GM12892 (cell line): ENCODE results near the gene NACC1.
"Not testable (repeated sequence)": the region's sequence is repeated elsewhere in the genome, so short reads cannot be mapped to it uniquely, and the experiment has no call there.

Experiments used
- DNase-seq: peaks from one replicate; pipeline ENCODE4 v3.0.0; 2011; ENCODE audit not compliant: insufficient read length
- FAIRE-seq: peaks from 2 replicates; lab custom pipeline; 2011; peaks lifted over from hg19 to GRCh38; lab: Jason Lieb, UNC
- POLR2A ChIP-seq: IDR thresholded peaks from 2 replicates; pipeline ENCODE4 v1.6.1; 2011; ENCODE audit warnings: low read depth, low read length, control low read depth
- POLR2AphosphoS5 ChIP-seq: IDR thresholded peaks from 2 replicates; pipeline ENCODE4 v1.6.1; 2011; ENCODE audit warnings: low read depth, low read length, control low read depth
- TAF1 ChIP-seq: IDR thresholded peaks from 2 replicates; pipeline ENCODE4 v1.6.1; 2011; ENCODE audit warnings: low read depth, mild to moderate bottlenecking, control low read depth, low read length, borderline replicate concordance

The NACC1 gene

DNA sequence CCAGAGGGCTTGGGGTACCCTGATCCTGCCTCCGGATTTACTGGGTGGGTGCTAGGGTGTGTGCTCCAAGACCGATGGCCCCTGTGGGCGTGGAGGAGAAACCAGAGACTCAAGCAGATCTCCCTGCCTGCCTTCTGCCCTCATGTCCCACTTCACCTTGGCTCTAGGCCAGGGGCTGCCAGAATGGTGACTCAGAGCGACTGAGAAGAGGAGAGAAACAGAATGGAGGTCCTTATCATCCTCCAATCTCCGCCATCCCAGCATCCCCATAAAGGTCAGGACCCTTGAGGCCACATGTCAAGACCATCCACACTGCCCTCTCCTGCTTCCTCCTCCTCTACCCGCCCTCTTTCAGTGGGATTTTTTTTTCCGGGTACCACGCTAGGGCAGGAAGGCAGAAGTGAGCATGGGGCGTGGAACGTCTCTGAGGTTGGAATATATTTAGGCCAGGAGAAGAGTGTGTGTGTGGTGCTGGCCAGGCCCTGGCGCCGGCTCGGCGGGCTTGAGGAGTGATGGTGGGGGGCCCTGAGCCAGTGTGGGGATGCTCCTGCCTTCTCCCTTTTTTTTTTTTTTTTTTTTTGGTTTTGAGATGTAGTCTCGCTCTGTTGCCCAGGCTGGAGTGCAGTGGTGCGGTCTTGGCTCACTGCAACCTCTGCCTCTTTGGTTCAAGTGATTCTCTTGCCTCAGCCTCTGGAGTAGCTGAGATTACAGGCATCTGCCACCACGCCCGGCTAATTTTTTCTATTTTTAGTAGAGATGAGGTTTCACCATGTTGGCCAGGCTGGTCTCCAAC, 54.5 kb downstream of the NACC1 start:
- no peak for DNase-seq
- no peak for FAIRE-seq
- TF ChIP-seq TAF1 = no peak
- no peak for TF ChIP-seq POLR2A
- TF ChIP-seq POLR2AphosphoS5 = no peak

DNA sequence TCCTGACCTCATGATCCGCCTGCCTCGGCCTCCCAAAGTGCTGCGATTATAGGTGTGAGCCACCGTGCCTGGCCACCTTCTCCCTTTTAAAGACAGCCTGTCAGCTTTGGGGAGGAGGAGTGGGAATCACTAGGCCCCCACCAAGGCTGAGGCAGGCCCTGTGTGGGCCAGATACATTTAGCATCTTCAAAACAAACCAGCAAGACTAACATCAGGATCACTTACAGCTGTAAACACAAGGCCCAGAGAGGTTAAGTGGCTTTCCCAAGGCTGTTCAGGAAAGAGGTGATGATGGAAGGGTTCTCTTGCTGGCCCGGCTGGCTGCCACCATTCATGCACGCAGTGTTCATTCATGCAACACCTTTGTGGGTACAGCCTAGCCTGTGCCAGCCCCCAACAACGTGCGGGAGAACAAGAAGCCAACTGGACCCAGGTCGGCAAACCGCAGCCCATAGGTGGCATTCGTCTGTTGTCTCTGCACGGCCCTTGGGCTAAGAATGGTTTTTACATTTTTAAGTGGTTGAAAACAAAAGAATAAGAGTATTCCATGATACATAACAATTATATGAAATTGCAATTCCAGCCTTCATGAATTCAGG, 55.2 kb downstream of the NACC1 start:
- FAIRE-seq = no peak

DNA sequence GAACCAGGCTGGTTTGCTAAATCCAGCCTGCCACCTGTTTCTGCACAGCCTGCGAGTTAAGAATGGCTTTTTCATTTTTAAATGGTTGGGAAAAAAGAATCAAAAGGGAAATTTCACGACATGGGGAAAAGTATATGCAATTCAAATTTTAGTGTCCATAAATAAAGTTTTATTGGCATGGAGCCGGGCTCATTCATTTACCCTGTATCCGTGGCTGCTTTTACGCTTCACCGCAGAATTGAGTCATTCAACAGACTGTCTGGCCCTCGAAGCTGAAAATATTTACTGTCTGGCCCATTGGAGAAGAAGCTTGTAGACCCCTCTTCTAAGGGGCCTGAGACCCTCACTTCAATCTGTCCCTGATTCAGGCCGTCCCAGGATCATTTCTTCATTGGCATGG, 58.3 kb downstream of the NACC1 start:
- TF ChIP-seq POLR2A = no peak
- no peak for TF ChIP-seq POLR2AphosphoS5
- TF ChIP-seq TAF1 = no peak
- FAIRE-seq = no peak
- DNase-seq = no peak

More for the DNA sequence above, 55.2 kb downstream of the NACC1 start:
- TF ChIP-seq TAF1 = no peak
- no peak for TF ChIP-seq POLR2AphosphoS5
- TF ChIP-seq POLR2A = no peak
- no peak for DNase-seq

DNA sequence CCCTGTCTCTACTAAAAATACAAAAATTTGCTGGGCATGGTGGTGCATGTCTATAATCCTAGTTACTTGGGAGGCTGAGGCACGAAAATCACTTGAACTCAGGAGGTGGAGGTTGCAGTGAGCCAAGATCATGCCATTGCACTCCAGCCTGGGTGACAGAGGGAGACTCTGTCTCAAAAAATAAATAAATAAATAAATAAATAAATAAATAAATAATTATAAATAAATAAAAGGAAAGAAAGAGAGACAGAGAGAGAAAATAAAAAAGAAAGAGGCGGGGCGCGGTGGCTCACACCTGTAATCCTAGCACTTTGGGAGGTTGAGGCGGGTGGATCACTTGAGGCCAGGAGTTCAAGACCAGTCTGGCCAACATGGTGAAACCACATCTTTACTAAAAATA, 59.5 kb downstream of the NACC1 start:
- not testable (repeated sequence) for DNase-seq, FAIRE-seq

DNA sequence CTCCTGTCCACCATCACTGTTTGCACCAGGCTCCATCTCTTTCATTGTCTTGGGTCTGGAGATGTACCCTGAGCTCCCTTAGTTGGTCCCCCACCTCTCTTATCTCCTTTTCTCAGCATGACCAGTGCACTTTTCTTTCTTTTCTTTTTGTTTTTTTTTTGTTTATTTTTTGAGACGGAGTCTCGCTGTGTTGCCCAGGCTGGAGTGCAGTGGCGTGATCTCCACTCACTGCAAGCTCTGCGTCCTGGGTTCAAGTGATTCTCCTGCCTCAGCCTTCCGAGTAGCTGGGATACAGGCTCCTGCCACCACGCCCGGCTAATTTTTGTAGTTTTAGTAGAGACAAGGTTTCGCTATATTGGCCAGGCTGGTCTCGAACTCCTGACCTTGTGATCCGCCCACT, 60.2 kb downstream of the NACC1 start:
- not testable (repeated sequence) for DNase-seq, FAIRE-seq

DNA sequence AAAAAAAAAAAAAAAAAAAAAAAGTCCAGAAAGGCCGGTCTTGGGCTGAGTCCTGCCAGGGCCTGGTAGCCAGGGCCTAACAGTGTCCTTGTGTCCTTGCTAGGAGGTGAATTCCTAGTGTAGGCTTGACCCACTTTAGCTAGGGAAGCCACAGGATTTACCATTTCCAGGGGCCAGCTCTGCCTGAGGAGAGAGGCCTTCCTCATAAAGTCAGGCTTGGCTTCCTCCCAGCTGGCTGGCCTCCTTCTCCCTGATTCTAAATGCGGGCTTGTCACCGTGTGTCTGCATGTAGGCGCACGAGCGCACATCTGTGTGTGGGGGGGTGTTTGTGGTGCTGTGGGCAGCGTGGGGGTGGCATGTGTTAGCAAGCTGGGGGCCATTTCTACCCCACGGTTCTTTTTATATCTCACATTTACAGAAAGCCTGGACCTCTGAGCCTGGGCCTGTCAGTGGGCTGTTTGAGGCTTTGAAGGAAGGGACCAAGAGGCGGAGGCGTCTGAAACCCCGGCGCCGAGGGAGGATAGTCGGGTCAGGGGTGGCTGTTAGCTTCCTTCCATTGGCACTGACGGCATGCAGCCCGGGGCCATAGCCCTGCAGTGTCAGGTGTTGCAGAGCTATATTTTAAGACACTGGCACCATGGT, 63.8 kb downstream of the NACC1 start:
- FAIRE-seq (peak; percentile 78), DNase-seq (no peak)
- TF ChIP-seq TAF1 (no peak), POLR2AphosphoS5 (no peak)

DNA sequence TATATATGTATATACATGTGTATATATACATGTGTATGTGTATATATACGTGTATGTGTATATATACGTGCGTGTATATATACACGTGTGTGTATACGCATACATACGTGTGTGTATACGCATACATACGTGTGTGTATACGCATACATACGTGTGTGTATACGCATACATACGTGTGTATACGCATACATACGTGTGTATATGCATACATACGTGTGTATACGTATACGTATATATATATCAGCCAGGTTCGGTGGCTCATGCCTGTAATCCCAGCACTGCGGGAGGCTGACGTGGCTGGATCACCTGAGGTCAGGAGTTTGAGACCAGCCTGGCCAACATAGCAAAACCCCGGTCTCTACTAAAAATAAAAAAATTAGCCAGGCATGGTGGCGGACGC, 66.9 kb downstream of the NACC1 start:
- DNase-seq = not testable (repeated sequence)
- peak; percentile 5 for FAIRE-seq

DNA sequence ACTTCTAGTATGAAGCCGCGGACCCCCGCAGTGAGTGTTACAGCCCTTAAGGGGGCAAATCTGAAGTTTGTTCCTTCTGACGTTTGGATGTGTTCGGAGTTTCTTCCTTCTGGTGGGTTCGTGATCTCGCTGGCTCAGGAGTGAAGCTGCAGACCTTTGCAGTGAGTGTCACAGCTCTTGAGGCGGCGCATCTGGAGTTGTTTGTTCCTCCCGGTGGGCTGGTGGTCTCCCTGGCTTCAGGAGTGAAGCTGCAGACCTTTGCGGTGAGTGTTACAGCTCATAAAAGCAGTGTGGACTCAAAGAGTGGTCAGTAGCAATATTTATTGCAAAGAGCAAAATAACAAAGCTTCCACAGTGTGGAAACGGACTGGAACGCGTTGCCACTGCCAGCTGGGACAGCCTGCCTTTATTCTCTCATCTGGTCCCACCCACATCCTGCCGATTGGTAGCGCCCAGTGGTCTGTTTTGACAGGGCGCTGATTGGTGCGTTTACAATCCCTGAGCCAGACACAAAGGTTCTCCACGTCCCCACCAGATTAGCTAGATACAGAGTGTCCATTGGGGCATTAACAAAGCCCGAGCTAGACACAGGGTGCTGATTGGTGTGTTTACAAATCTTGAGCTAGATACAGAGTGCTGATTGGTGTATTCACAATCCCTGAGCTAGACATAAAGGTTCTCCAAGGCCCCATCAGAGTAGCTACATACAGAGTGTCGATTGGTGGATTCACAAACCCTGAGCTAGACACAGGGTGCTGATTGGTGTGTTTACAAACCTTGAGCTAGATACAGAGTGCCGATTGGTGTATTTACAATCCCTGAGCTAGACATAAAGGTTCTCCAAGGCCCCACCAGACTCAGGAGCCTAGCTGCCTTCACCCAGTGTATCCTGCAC, 67.9 kb downstream of the NACC1 start:
- not testable (repeated sequence) for DNase-seq, FAIRE-seq

DNA sequence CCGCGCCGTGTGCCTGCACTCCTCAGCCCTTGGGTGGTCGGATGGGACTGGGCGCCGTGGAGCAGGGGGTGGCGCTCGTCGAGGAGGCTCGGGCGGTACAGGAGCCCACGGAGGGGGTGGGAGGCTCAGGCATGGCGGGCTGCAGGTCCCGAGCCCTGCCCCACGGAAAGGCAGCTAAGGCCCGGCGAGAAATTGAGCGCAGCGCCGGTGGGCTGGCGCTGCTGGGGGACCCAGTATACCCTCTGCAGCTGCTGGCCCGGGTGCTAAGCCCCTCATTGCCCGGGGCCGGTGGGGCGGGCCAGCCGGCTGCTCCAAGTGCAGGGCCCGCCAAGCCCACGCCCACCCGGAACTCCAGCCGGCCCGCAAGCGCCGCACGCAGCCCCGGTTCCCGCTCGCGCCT, 68.6 kb downstream of the NACC1 start:
- DNase-seq = not testable (repeated sequence)

DNA sequence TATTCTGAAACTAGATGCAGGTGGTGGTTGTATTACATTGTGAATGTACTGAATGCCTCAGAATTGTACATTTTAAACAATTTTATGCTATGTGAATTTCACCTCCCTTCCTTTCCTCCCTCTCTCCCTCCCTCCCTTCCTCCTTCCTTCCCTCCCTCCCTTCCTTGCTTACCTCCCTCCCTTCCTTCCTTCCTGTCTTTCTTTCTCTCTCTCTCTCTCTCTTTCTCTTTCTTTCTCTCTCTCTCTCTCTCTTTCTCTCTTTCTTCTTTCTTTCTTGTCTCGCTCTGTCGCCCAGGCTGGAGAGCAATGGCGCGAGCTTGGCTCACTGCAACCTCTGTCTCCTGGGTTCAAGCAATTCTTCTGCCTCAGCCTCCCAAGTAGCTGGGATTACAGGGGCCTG, 69.4 kb downstream of the NACC1 start:
- no peak for FAIRE-seq
- no peak for TF ChIP-seq TAF1
- TF ChIP-seq POLR2A = no peak
- no peak for TF ChIP-seq POLR2AphosphoS5
- no peak for DNase-seq

More for the DNA sequence above, 68.6 kb downstream of the NACC1 start:
- FAIRE-seq = not testable (repeated sequence)

DNA sequence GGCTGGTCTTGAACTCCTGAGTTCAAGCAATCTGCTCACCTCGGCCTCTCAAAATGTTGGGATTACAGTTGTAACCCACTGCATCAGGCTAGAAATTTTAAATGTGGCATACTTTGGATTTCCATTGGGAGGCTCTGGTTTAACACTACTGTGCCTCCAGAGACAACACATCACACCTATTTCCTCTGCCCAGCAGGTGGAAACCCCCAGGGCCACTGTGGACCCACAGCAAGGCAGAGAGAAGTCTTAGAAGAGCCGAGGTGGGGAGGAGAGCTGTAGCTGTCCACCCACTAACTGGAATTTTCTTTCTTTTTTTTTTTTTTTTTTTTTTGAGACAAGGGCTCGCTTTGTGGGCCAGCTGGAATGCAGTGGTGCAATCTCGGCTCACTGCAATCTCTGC, 71.5 kb downstream of the NACC1 start:
- DNase-seq (no peak), FAIRE-seq (no peak)
- TF ChIP-seq POLR2AphosphoS5 (no peak), POLR2A (no peak), TAF1 (no peak)
